Suprapubic skin (tissue), 4 donors: ENCODE results near the gene INTS11. TPM values are rescaled to one million over a fixed set of nuclear protein-coding genes. Genes with fewer than 3 reads are reported as not detected.

ENCODE experiments used
- DNase-seq, 2 donors: peaks; one replicate each; pipeline ENCODE4 v3.0.0-alpha.2; 2019; ENCODE audit warnings: low spot score in 2 of 2
- H3K27ac ChIP-seq: fragments of 200-600 bp; sonication (generic); one replicate; pipeline ENCODE4 v1.5.1; 2019
- H3K27me3 ChIP-seq: fragments of 200-600 bp; sonication (generic); one replicate; pipeline ENCODE4 v1.5.1; 2019
- H3K36me3 ChIP-seq: fragments of 200-600 bp; sonication (generic); one replicate; pipeline ENCODE4 v1.5.1; 2019
- H3K4me1 ChIP-seq: fragments of 200-600 bp; sonication (generic); one replicate; pipeline ENCODE4 v1.5.1; 2019
- H3K4me3 ChIP-seq: fragments of 200-600 bp; sonication (generic); one replicate; pipeline ENCODE4 v1.5.1; 2019; ENCODE audit warnings: mild to moderate bottlenecking
- H3K9me3 ChIP-seq: fragments of 200-600 bp; sonication (generic); one replicate; pipeline ENCODE4 v1.5.1; 2019
- EP300 ChIP-seq: sonication (generic); formaldehyde crosslinking; IDR thresholded peaks from one replicate; pipeline ENCODE4 v1.6.1; 2017; ENCODE audit warnings: antibody characterized with exemption
- POLR2A ChIP-seq, 2 donors: fragments of 450-650 bp; IDR thresholded peaks; one replicate each; pipeline ENCODE4 v1.6.1; 2017; ENCODE audit warnings: antibody characterized with exemption in 2 of 2, mild to moderate bottlenecking in 2 of 2, moderate library complexity in 2 of 2
- POLR2AphosphoS5 ChIP-seq, 3 donors: sonication (generic); formaldehyde crosslinking; IDR thresholded peaks; one replicate each; pipeline ENCODE4 v1.6.1; 2017; ENCODE audit warnings: antibody characterized with exemption in 3 of 3
- WGBS: methylation state at CpG from one replicate; pipeline ENCODE4 v1.1.5; 2018; 5-methylcytosine and 5-hydroxymethylcytosine counted together
- total RNA-seq, 4 donors: library from RNA; depleted of rRNA; stranded (reverse); fragments of >200 nt; gene quantifications; one replicate each; pipeline ENCODE4 v1.1.0, GENCODE V29; 2016
- TF ChIP-seq, protein P1 (sequence below), 2 donors: fragments of 200-600 bp in 1 of 2; fragments of 450-650 bp in 1 of 2; sonication (generic) in 1 of 2; IDR thresholded peaks; one replicate each; pipeline ENCODE4 v1.5.1; 2016 to 2019; ENCODE audit warnings: antibody characterized with exemption in 2 of 2, mild to moderate bottlenecking in 1 of 2, moderate library complexity in 1 of 2

The INTS11 gene
- total RNA-seq, 4 donors from 2014 or later, result 105 to 242 (median 151) TPM

DNA sequence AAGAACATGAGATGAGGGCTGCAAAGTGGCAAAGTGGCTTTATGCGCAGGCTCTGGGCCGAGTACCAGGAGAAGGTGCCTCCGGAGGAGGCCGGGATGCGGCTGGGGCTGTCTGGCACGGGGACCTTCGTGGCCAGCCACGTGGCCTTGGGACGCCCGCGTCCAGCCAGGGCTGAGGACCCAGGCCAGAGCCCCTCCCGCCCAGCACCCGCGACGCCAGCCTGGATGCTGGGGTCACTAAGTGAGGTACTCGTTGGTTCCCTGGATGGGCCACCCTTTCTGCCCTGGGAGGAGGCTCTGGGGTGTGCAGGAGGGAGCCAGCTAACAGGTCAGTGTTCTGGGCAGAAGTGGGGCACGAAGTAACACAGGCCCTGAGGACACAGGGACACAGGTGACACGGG, 31.6 kb downstream of the INTS11 start:
- TF ChIP-seq POLR2A (IDR thresholded peaks at IDR 0.05) (no peak), POLR2AphosphoS5 (IDR thresholded peaks at IDR 0.05) (no peak), EP300 (no peak)
- TF ChIP-seq, protein P1, sequence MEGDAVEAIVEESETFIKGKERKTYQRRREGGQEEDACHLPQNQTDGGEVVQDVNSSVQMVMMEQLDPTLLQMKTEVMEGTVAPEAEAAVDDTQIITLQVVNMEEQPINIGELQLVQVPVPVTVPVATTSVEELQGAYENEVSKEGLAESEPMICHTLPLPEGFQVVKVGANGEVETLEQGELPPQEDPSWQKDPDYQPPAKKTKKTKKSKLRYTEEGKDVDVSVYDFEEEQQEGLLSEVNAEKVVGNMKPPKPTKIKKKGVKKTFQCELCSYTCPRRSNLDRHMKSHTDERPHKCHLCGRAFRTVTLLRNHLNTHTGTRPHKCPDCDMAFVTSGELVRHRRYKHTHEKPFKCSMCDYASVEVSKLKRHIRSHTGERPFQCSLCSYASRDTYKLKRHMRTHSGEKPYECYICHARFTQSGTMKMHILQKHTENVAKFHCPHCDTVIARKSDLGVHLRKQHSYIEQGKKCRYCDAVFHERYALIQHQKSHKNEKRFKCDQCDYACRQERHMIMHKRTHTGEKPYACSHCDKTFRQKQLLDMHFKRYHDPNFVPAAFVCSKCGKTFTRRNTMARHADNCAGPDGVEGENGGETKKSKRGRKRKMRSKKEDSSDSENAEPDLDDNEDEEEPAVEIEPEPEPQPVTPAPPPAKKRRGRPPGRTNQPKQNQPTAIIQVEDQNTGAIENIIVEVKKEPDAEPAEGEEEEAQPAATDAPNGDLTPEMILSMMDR (IDR thresholded peaks at IDR 0.05), result no peak
- Histone ChIP-seq H3K4me3 (no peak overlapping the region), H3K9me3 (no peaks in the 10 kb centered on the region), H3K36me3 (peaks cover 38% of the 10 kb centered on the region), H3K4me1 (peaks cover 21% of the 10 kb centered on the region), H3K27me3 (peaks cover 2% of the 10 kb centered on the region), H3K27ac (no peak overlapping the region)
- DNase-seq, result no peak
- 82% methylated on average over 2 of the region's 18 CpGs for WGBS

DNA sequence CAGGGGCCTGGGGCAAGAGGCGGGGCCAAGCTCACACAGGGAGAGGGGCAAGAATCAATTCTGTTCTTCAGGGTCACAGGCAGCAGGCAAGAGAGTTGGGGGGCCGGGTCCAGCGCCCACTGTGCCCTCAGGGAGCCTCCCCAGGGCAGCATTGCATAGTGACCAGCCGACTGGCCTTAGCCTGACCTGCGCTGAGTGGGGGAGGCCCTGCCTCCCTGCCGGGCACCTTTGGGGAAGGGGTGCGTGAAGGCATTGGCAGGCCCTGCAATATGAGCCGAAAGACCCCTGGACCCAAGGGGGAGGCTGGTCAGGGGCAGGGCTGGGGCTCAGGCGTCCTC, 32.0 kb downstream of the INTS11 start:
- TF ChIP-seq, protein P1 (IDR thresholded peaks at IDR 0.05), result no peak
- TF ChIP-seq POLR2A (IDR thresholded peaks at IDR 0.05), result no peak
- peaks cover 34% of the 10 kb centered on the region for H3K36me3 ChIP-seq
- H3K4me1 ChIP-seq, result peaks cover 21% of the 10 kb centered on the region
- 73% methylated on average over 7 of the region's 9 CpGs for WGBS
- DNase-seq, result no peak
- H3K27ac ChIP-seq, result no peak overlapping the region
- H3K4me3 ChIP-seq, result no peak overlapping the region
- H3K9me3 ChIP-seq, result no peaks in the 10 kb centered on the region
- peaks cover 6% of the 10 kb centered on the region for H3K27me3 ChIP-seq

DNA sequence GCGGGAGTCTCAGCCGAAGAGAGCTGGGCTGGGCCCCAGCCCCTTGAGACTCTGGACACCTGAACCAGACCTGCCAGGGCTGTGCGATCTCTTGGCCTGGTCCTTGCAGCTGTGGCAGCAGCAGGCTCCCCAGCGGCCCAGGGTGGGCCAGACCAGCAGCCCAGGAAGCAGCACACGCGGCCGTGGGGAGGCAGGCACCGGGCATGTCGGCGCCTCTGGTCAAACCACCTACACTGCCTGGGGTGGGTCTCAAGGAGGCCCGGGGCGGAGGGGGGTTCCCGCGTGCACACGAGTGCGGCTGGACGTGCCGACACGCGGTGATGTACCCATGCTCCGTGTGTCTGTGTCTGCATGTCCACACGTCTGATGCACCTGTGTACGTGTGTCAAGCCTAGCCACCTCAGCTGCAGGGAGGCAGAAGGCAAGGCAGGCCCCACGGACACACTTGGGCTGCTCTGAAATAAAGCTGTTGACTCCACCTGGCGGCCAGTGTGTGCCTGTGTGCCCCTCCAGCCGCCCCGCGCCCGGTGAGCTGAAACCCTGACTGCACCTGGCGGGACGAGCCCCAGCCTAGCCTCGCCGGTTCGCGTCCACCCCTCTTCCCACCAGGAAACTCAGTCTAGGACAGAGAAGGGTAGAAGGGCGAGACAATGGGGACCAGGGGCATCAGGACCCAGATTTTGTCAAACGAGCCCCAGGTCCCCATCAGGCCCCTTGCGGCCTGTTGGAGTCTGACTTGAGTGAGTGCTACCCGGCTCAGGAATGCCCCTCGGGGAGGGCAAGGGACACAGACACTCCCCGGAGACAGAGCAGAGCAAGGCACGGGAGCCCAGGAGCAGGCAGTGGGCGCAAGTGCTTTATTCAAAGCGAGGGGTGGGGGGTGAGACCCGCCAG, 32.7 kb downstream of the INTS11 start:
- DNase-seq, result no peak
- peaks cover 11% of the 10 kb centered on the region for H3K27me3 ChIP-seq
- H3K36me3 ChIP-seq, result peaks cover 31% of the 10 kb centered on the region
- TF ChIP-seq EP300, result no peak
- TF ChIP-seq, protein P1 (IDR thresholded peaks at IDR 0.05), result peak; percentile 43 to 71
- H3K4me3 ChIP-seq, result no peak overlapping the region
- peaks cover 21% of the 10 kb centered on the region for H3K4me1 ChIP-seq
- H3K9me3 ChIP-seq, result no peaks in the 10 kb centered on the region
- 32% methylated on average over 5 of the region's 45 CpGs for WGBS
- no peak overlapping the region for H3K27ac ChIP-seq

DNA sequence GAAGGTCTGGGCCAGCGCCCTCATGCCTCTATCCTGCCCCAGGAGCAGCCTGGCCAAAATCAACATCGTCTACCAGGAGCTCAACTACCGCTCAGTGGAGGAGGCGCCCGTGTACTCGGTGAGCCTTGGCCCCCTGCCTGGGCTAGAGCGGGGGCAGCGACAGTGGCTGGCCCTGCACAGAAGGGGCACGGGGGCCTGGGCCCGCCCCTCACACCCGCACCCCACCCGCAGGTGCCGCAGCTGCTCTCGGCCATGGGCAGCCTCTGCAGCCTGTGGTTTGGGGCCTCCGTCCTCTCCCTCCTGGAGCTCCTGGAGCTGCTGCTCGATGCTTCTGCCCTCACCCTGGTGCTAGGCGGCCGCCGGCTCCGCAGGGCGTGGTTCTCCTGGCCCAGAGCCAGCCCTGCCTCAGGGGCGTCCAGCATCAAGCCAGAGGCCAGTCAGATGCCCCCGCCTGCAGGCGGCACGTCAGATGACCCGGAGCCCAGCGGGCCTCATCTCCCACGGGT, 33.4 kb downstream of the INTS11 start:
- no peak for DNase-seq
- H3K27ac ChIP-seq, result no peak overlapping the region
- no peaks in the 10 kb centered on the region for H3K9me3 ChIP-seq
- peaks cover 24% of the 10 kb centered on the region for H3K36me3 ChIP-seq
- H3K27me3 ChIP-seq, result peaks cover 16% of the 10 kb centered on the region
- TF ChIP-seq POLR2AphosphoS5 (IDR thresholded peaks at IDR 0.05) (no peak), POLR2A (IDR thresholded peaks at IDR 0.05) (no peak), EP300 (no peak)
- TF ChIP-seq, protein P1 (IDR thresholded peaks at IDR 0.05), result no peak
- H3K4me1 ChIP-seq, result peaks cover 21% of the 10 kb centered on the region
- 13% methylated on average over 7 of the region's 28 CpGs for WGBS
- H3K4me3 ChIP-seq, result no peak overlapping the region

DNA sequence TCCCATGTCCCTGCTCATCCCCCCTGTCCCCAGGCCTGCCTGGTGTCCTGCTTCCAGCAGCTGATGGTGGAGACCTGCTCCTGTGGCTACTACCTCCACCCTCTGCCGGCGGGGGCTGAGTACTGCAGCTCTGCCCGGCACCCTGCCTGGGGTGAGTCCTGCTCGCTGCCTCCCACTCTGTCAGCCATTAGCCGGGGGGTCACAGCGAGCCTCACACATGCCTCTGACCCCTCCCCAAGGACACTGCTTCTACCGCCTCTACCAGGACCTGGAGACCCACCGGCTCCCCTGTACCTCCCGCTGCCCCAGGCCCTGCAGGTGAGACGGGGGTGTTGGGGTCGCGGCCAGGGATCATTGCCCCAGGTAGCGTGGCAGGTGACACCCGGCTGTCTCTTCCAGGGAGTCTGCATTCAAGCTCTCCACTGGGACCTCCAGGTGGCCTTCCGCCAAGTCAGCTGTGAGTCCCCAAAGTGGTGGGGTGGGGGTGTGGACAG, 34.2 kb downstream of the INTS11 start:
- no peak for DNase-seq
- Histone ChIP-seq H3K4me3 (no peak overlapping the region), H3K4me1 (peaks cover 21% of the 10 kb centered on the region), H3K36me3 (peaks cover 16% of the 10 kb centered on the region), H3K9me3 (no peaks in the 10 kb centered on the region), H3K27ac (no peak overlapping the region), H3K27me3 (peaks cover 24% of the 10 kb centered on the region)
- TF ChIP-seq, protein P1 (IDR thresholded peaks at IDR 0.05), result peak; percentile 32 to 73
- no peak for TF ChIP-seq POLR2A (IDR thresholded peaks at IDR 0.05)
- WGBS, result 23% methylated on average over 7 of the region's 15 CpGs
